Central memory CD8-positive, alpha-beta T cell (primary cell): ENCODE data around the gene RPS16.

Source experiments
- ATAC-seq: fragments of 150-1000 bp; cut with Tn5 transposase; replicated peaks from 2 replicates; pipeline ENCODE4 v1.10.0; 2022; ENCODE audit warnings: mild to moderate bottlenecking, moderate FRiP score, moderate number of reproducible peaks; ENCODE audit not compliant: poor library complexity, severe bottlenecking; ENCODE audit errors: extremely low read depth
- DNase-seq, 2 donors: peaks; one replicate each; pipeline ENCODE4 v3.0.0; 2021; ENCODE audit warnings: low spot score in 2 of 2
- H3K27ac Mint-ChIP-seq: one replicate; pipeline ENCODE4 v1.8.0; 2022; ENCODE audit warnings: low read depth, mild to moderate bottlenecking, moderate library complexity, mixed read lengths
- H3K27me3 Mint-ChIP-seq: one replicate; pipeline ENCODE4 v1.8.0; 2022; ENCODE audit warnings: mixed read lengths
- H3K36me3 Mint-ChIP-seq: one replicate; pipeline ENCODE4 v1.8.0; 2022; ENCODE audit warnings: mild to moderate bottlenecking, moderate library complexity, mixed read lengths; ENCODE audit not compliant: insufficient read depth
- H3K4me1 Mint-ChIP-seq: one replicate; pipeline ENCODE4 v1.8.0; 2022; ENCODE audit warnings: mixed read lengths
- H3K4me3 Mint-ChIP-seq: one replicate; pipeline ENCODE4 v1.8.0; 2022; ENCODE audit warnings: mild to moderate bottlenecking, moderate library complexity, mixed read lengths
- H3K9me3 Mint-ChIP-seq: one replicate; pipeline ENCODE4 v1.8.0; 2022; ENCODE audit warnings: mixed read lengths

Gene RPS16

DNA sequence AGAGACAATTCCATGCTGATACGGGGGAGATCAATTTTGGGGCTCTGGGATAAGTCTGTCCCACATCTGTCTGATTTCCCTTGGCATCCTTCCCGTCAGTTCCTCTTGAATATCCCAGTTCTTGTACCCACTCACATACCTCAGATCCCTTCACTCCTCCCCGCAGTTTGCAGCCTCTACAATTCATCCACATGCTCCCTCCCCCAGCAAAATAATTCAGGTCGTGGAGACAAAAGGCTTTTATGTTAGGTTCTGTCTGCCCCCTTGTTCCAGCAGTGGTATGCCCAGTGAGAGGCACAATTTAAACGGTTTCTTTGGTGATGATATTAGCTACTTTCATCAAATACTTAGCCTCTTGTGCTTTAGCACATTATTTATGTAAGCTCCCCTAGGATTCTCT, 9.6 kb downstream of the RPS16 start:
- no peak overlapping the region for H3K4me3 Mint-ChIP-seq
- H3K9me3 Mint-ChIP-seq: no peaks in the 10 kb centered on the region

GRCh38 chr19:39425744-39426143, 10.0 kb downstream of the RPS16 start:
- Mint-ChIP-seq H3K4me1 (peaks cover 10% of the 10 kb centered on the region), H3K9me3 (no peaks in the 10 kb centered on the region), H3K4me3 (no peak overlapping the region), H3K27ac (peak overlapping the region; percentile 0), H3K36me3 (peaks cover 19% of the 10 kb centered on the region), H3K27me3 (no peaks in the 10 kb centered on the region)
- DNase-seq (no peak), ATAC-seq (no peak)

More for the DNA sequence above, 9.6 kb downstream of the RPS16 start:
- peaks cover 14% of the 10 kb centered on the region for H3K4me1 Mint-ChIP-seq
- no peaks in the 10 kb centered on the region for H3K27me3 Mint-ChIP-seq
- peaks cover 20% of the 10 kb centered on the region for H3K36me3 Mint-ChIP-seq
- no peak for ATAC-seq
- peak overlapping the region; percentile 0 for H3K27ac Mint-ChIP-seq
- no peak for DNase-seq

- Mint-ChIP-seq H3K4me3 (no peak overlapping the region), H3K36me3 (peaks cover 19% of the 10 kb centered on the region), H3K27me3 (no peaks in the 10 kb centered on the region), H3K27ac (no peak overlapping the region), H3K9me3 (no peaks in the 10 kb centered on the region), H3K4me1 (peaks cover 6% of the 10 kb centered on the region)
- ATAC-seq (no peak), DNase-seq (no peak)
Measured at GRCh38 chr19:39424934-39425333, 10.8 kb downstream of the RPS16 start.

DNA sequence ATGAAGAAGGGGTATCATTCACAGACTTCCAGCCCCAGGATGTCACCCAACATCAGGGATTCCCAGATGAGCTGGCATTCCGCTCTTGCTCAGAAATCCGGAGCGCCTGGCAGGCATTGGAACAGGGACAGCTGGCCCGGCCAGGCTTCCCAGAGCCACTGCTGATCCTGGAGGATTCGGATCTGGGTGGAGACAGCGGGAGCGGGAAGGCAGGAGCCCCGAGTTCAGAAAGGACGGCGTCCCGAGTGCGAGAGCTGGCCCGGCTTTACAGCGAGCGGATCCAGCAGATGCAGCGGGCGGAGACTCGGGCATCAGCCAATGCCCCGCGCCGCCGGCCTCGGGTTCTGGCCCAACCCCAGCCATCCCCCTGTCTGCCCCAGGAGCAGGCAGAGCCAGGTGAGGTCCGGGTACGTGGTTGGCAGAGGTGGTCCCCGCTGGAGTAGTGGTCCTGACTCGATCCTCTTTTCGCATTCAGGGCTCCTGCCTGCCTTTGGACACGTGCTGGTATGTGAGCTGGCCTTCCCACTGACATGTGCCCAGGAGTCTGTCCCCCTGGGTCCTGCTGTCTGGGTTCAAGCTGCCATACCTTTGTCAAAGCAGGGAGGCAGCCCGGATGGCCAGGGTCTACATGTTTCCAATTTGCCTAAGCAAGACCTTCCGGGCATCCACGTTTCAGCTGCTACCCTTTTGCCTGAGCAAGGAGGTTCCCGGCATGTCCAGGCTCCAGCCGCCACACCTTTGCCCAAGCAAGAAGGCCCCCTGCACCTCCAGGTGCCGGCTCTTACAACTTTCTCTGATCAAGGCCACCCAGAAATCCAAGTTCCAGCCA, 12.3 kb downstream of the RPS16 start:
- no peak overlapping the region for H3K27ac Mint-ChIP-seq
- H3K27me3 Mint-ChIP-seq: no peaks in the 10 kb centered on the region
- no peak overlapping the region for H3K4me3 Mint-ChIP-seq
- H3K36me3 Mint-ChIP-seq: peaks cover 26% of the 10 kb centered on the region
- peaks cover 6% of the 10 kb centered on the region for H3K4me1 Mint-ChIP-seq
- no peaks in the 10 kb centered on the region for H3K9me3 Mint-ChIP-seq
- ATAC-seq (no peak), DNase-seq (no peak)

DNA sequence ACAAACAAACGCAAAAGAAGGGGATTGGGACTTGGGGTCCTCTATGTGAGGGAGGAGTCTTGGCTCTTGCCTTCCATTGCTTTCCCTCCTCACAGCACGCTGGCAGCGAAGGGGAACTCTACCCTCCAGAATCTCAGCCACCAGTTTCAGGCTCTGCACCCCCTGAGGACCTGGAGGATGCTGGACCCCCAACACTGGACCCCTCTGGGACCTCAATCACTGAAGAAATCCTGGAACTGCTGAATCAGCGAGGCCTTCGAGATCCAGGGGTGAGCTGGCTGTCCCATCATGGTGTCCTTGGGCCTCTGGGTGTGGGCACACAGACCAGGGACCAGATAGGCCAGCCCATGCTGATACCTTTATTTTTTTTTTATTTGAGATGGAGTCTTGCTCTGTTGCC, 13.7 kb downstream of the RPS16 start:
- DNase-seq (no peak), ATAC-seq (no peak)
- H3K9me3 Mint-ChIP-seq: no peaks in the 10 kb centered on the region
- peaks cover 6% of the 10 kb centered on the region for H3K4me1 Mint-ChIP-seq
- peaks cover 29% of the 10 kb centered on the region for H3K36me3 Mint-ChIP-seq
- no peak overlapping the region for H3K4me3 Mint-ChIP-seq
- H3K27me3 Mint-ChIP-seq: no peaks in the 10 kb centered on the region
- H3K27ac Mint-ChIP-seq: no peak overlapping the region

DNA sequence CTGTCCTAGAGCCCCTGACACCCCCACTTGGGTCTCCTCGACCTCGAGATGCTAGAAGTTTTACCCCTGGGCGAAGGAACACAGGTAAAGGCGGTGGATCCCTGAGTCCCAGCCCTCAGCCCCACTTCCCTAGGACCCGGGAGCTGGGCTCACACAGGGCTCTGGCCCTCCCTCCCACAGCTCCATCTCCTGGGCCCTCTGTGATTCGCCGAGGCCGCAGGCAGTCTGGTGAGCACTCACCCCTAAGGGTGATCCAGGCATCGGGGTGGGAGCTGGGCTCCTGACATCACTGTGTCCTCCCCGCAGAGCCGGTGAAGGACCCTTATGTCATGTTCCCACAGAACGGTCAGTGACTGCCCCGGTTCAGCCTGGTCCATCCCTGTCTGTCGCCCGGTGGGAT, 15.0 kb downstream of the RPS16 start:
- no peaks in the 10 kb centered on the region for H3K27me3 Mint-ChIP-seq
- peaks cover 6% of the 10 kb centered on the region for H3K4me1 Mint-ChIP-seq
- ATAC-seq: no peak
- DNase-seq: no peak
- H3K36me3 Mint-ChIP-seq: peaks cover 30% of the 10 kb centered on the region
- no peak overlapping the region for H3K27ac Mint-ChIP-seq
- no peaks in the 10 kb centered on the region for H3K9me3 Mint-ChIP-seq
- no peak overlapping the region for H3K4me3 Mint-ChIP-seq

DNA sequence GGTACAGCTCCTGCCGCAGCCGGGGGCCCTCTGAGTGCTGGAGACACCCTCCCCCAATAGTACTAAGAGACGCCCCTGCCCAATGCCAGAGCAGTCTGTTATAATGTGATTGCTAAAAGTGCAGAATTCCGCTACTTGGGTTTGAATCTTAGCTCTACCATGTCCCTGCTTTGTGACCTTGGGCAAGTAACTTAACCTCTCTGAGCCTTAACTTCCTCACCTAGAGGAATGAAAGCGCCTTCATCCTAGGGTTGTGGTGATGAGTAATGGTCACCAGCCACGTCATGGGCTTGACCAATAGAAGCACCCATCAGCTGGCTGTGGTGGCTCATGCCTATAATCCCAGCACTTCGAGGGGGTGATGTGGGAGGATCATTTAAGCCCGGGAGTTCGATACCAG, 16.7 kb downstream of the RPS16 start:
- Mint-ChIP-seq H3K27ac (no peak overlapping the region), H3K4me3 (no peak overlapping the region), H3K27me3 (no peaks in the 10 kb centered on the region), H3K9me3 (no peaks in the 10 kb centered on the region), H3K36me3 (peaks cover 33% of the 10 kb centered on the region), H3K4me1 (peaks cover 8% of the 10 kb centered on the region)
- DNase-seq (no peak), ATAC-seq (no peak)

DNA sequence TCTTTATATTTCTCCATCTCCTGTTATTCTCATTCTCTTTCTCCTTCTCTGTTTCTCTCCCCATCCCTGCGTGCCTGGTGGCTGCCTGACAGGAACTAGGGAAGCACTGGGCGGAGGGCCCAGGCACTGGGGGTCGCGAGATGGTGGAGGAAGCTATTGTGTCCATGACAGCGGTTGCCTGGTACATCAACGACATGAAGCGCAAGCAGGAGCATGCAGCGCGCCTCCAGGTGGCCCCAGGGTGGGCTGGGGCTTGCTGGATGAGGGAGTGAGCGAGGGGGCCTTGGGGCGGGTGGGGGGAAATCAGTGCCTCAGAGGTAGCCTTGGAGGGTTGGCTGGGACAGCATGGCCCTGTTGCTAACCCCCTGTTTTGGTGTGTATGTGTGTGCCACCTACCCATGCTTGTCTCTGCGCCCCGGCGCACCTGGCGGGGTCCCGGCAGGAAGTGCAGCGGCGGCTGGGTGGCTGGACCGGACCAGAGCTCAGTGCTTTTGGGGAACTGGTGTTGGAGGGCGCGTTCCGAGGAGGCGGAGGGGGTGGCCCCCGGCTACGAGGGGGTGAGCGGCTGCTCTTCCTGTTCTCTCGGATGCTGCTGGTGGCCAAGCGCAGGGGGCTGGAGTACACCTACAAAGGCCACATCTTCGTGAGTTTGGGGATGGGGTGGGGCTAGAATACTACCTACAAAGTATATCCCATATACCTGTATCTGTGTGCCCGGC, 18.1 kb downstream of the RPS16 start:
- DNase-seq (no peak), ATAC-seq (no peak)
- no peak overlapping the region for H3K4me3 Mint-ChIP-seq
- no peak overlapping the region for H3K27ac Mint-ChIP-seq
- H3K4me1 Mint-ChIP-seq: peaks cover 14% of the 10 kb centered on the region
- no peaks in the 10 kb centered on the region for H3K27me3 Mint-ChIP-seq
- peaks cover 34% of the 10 kb centered on the region for H3K36me3 Mint-ChIP-seq
- no peaks in the 10 kb centered on the region for H3K9me3 Mint-ChIP-seq

DNA sequence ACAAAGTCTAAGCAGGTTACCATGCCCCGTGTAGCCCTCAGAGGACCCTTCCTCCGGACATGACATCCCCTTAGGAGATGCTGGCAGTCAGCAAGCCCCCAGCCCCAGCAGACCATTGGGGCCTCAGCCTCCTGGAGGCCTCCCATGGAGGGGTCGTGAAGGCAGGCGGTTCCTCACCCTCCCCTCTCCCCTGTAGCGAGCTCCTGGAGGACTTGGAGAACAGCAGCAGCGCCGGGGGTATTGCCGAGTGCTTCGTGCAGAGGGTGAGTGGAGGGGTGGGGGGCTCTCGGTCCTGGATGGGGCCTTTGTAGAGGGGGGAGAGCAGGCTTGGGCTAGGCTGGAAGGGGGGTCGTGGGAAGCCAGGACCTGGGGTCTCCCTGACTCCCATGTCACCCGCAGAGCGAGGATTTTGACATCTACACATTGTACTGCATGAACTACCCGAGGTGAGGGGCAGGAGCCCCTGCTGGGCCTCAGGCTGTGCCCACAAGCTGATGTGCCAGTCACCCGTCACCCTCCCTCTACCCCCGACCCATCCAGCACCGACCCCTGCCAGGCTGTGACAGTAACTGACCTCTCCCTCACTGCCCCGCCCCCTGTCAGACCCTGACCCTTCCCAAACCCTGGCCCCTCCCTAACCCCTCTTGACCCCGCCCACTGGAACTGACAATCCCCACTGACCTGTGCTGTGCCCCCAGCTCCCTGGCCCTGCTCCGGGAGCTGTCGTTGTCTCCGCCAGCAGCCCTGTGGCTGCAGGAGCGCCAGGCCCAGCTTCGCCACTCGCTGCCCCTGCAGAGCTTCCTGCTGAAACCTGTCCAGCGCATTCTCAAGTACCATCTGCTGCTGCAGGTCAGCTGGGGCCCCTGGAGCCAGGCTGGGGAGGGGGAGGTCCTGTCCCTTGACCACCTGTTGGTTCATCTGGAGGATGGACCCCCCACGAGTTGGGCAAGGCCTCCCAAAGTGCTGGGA, 19.3 kb downstream of the RPS16 start:
- no peak overlapping the region for H3K4me3 Mint-ChIP-seq
- no peak for ATAC-seq

DNA sequence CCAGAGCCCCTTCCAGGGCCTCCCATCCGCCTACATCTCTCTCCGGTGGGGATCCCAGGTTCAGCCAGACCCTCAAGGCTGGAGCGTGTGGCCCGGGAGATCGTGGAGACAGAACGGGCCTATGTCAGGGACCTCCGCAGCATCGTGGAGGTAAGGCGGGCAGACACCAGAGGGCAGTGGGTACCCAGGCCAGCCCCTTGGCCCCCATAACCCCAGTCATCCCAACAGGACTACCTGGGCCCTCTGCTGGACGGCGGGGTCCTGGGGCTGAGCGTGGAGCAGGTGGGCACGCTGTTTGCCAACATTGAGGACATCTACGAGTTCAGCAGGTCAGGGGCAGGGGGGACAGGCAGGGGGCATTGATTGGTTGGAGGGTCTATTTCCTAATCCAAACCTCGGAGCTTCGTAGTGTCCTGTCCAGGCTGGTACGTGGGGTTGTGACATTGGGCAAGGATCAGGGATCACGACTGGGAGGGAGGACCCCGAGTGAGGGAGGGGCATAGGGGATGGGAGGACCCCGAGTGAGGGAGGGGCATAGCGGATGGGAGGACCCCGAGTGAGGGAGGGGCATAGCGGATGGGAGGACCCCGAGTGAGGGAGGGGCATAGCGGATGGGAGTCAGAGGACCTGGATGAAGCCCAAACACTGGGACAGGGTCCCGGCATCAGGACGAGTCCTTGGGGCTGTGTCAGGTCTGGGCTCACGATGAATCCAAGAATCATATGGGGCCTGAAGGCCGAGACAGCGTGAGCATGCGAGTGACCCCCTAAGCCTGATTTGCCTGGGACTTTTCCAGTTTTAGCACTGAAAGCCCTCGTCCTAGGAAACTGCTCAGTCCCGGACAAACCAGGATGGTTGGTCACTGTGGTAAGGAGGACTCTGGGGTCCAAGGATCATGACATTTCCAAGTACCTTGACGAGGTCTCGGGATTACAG, 20.4 kb downstream of the RPS16 start:
- Mint-ChIP-seq H3K27me3 (no peaks in the 10 kb centered on the region), H3K27ac (peak overlapping the region; percentile 90), H3K36me3 (peaks cover 47% of the 10 kb centered on the region), H3K4me1 (peaks cover 34% of the 10 kb centered on the region), H3K9me3 (peaks cover 5% of the 10 kb centered on the region), H3K4me3 (peak overlapping the region; percentile 25)
- ATAC-seq: no peak
- DNase-seq: no peak

More for the DNA sequence above, 19.3 kb downstream of the RPS16 start:
- Mint-ChIP-seq H3K9me3 (peaks cover 5% of the 10 kb centered on the region), H3K27ac (no peak overlapping the region), H3K27me3 (no peaks in the 10 kb centered on the region), H3K36me3 (peaks cover 42% of the 10 kb centered on the region), H3K4me1 (peaks cover 23% of the 10 kb centered on the region)
- no peak for DNase-seq

DNA sequence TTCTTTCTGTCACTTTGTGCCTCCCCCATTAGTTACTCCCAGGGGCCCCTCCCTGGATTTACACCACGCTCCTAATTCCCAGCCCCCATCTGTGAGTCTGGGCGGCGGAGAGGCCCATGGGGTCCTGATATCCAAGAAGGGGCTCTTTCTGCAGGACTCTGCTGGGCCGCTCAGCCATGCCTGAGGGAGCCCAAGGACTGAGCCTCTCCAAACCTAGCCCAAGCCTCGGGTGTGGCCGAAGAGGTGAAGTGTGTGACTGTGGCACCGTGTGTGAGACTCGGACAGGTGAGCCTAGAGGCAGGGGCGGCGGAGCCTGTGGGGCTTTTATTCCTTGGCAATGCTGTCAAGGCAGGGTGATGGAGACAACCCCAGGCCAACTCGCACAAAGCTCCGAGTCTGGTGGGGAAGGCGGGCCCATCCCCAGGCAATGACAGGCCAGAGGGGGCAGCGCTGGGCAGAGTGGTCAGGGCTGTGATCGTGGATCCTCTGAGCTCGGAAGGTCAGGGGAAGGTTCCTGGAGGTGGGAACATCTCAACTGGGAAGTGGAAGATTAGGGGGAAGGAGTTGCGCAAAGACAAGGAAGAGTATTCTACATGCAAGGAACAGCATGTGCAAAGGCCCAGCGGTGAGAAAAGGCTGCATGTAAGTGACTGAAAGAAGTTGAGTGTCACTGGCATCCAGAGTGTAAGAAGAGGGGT, 21.7 kb downstream of the RPS16 start:
- H3K4me3 Mint-ChIP-seq: peak overlapping the region; percentile 80
- peaks cover 54% of the 10 kb centered on the region for H3K36me3 Mint-ChIP-seq
- peak overlapping the region; percentile 100 for H3K27ac Mint-ChIP-seq
- H3K9me3 Mint-ChIP-seq: peaks cover 5% of the 10 kb centered on the region
- no peaks in the 10 kb centered on the region for H3K27me3 Mint-ChIP-seq
- H3K4me1 Mint-ChIP-seq: peaks cover 44% of the 10 kb centered on the region
- no peak for ATAC-seq
- no peak for DNase-seq
